DOHH2 (cell line): ENCODE measurements around the gene TMEM212.

Source experiments
- H3F3A ChIP-seq: fragments of 200-600 bp; sonication (generic), shearing (Covaris generic); 2 replicates; pipeline ENCODE4 v1.6.0; 2016; ENCODE audit warnings: antibody characterized with exemption, mild to moderate bottlenecking; ENCODE audit not compliant: control insufficient read depth, insufficient read depth
- H3K27ac ChIP-seq: fragments of 200-600 bp; sonication (generic); 2 replicates; pipeline ENCODE4 v1.5.1; 2014; ENCODE audit warnings: low read depth, mild to moderate bottlenecking, low read length, moderate library complexity
- H3K27me3 ChIP-seq: fragments of 200-600 bp; sonication (generic); 2 replicates; pipeline ENCODE4 v1.6.1; 2014; ENCODE audit warnings: mild to moderate bottlenecking, low read length, mixed read lengths; ENCODE audit not compliant: control insufficient read depth
- H3K36me3 ChIP-seq: fragments of 200-600 bp; sonication (generic); 2 replicates; pipeline ENCODE4 v1.6.1; 2014; ENCODE audit warnings: mild to moderate bottlenecking, low read length, moderate library complexity, mixed read lengths; ENCODE audit not compliant: control insufficient read depth
- H3K4me1 ChIP-seq: fragments of 200-600 bp; sonication (generic); 2 replicates; pipeline ENCODE4 v1.6.1; 2014; ENCODE audit warnings: mild to moderate bottlenecking, low read length, mixed read lengths; ENCODE audit not compliant: control insufficient read depth
- H3K4me2 ChIP-seq: fragments of 200-600 bp; sonication (generic); 2 replicates; pipeline ENCODE4 v1.6.0; 2014; ENCODE audit warnings: mild to moderate bottlenecking, low read length, moderate library complexity
- H3K4me3 ChIP-seq: fragments of 200-600 bp; sonication (generic); 2 replicates; pipeline ENCODE4 v1.5.1; 2014; ENCODE audit warnings: mild to moderate bottlenecking, low read length, mixed read lengths
- H3K79me2 ChIP-seq: fragments of 200-600 bp; sonication (generic); 2 replicates; pipeline ENCODE4 v1.6.1; 2014; ENCODE audit warnings: mild to moderate bottlenecking, low read length, mixed read lengths; ENCODE audit not compliant: control insufficient read depth
- H3K9me2 ChIP-seq: fragments of 200-600 bp; sonication (generic); replicated peaks from 2 replicates; pipeline ENCODE4 v1.6.1; 2014; ENCODE audit warnings: mild to moderate bottlenecking, low read length, mixed read lengths; ENCODE audit not compliant: control insufficient read depth
- H3K9me3 ChIP-seq: fragments of 200-600 bp; sonication (generic); 2 replicates; pipeline ENCODE4 v1.6.1; 2014; ENCODE audit warnings: antibody characterized with exemption, low read length, mixed read lengths; ENCODE audit not compliant: control insufficient read depth, insufficient read depth
- H4K20me1 ChIP-seq: fragments of 200-600 bp; sonication (generic); 2 replicates; pipeline ENCODE4 v1.6.0; 2014; ENCODE audit warnings: low read depth, mild to moderate bottlenecking, antibody characterized with exemption, low read length, moderate library complexity; ENCODE audit not compliant: control insufficient read depth, insufficient read depth
- CTCF ChIP-seq: fragments of 200-600 bp; sonication (generic); IDR thresholded peaks from one replicate; pipeline ENCODE4 v1.5.1; 2014; ENCODE audit warnings: antibody characterized with exemption, mild to moderate bottlenecking, low read depth, low read length; ENCODE audit not compliant: poor library complexity, severe bottlenecking
- EZH2phosphoT487 ChIP-seq: fragments of 200-600 bp; sonication (generic); IDR thresholded peaks from 2 replicates; pipeline ENCODE4 v1.6.1; 2017; ENCODE audit warnings: borderline replicate concordance, mild to moderate bottlenecking, antibody characterized with exemption, low read length, moderate library complexity, mixed read lengths

The TMEM212 gene

GRCh38 chr3:171878461-171879225 is 35.5 kb downstream of the TMEM212 start:
- H3K79me2 ChIP-seq = no peaks in the 10 kb centered on the region
- H3K4me2 ChIP-seq = no peak overlapping the region
- no peaks in the 10 kb centered on the region for H3K9me2 ChIP-seq
- H3K4me1 ChIP-seq = no peaks in the 10 kb centered on the region
- H3K27me3 ChIP-seq = no peaks in the 10 kb centered on the region
- H3F3A ChIP-seq = no peaks in the 10 kb centered on the region
- no peaks in the 10 kb centered on the region for H3K9me3 ChIP-seq
- no peaks in the 10 kb centered on the region for H4K20me1 ChIP-seq
- no peak overlapping the region for H3K4me3 ChIP-seq
- no peak for TF ChIP-seq CTCF
- no peak for TF ChIP-seq EZH2phosphoT487
- H3K36me3 ChIP-seq = no peaks in the 10 kb centered on the region
- no peak overlapping the region for H3K27ac ChIP-seq

DNA sequence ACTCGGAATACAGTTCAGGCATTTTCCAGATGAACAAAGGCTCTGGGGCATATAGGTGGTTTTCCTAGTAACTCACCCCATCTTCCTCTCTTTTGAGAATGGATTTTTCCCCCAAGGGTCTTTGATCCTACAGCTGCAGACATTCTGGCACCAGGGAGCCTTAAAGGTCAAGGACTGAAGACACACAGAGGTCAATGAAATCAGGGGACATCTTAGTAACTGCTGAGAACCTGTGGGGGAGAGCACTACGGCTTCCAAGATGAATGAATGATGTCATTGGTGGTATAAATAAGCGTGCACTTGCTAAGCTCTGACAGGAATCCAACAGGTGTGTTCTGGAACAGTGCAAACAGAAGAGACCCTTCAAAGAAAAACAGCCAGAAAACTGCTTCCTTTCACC is 36.3 kb downstream of the TMEM212 start:
- Histone ChIP-seq H3K36me3 (no peaks in the 10 kb centered on the region), H3K9me2 (no peaks in the 10 kb centered on the region), H3K79me2 (no peaks in the 10 kb centered on the region), H4K20me1 (no peaks in the 10 kb centered on the region), H3K27ac (no peak overlapping the region), H3K27me3 (no peaks in the 10 kb centered on the region), H3K4me3 (no peak overlapping the region), H3K9me3 (no peaks in the 10 kb centered on the region), H3K4me2 (no peak overlapping the region), H3K4me1 (no peaks in the 10 kb centered on the region), H3F3A (no peaks in the 10 kb centered on the region)
- TF ChIP-seq EZH2phosphoT487 = no peak
- no peak for TF ChIP-seq CTCF

GRCh38 chr3:171880101-171880870 is 37.1 kb downstream of the TMEM212 start:
- H3K4me3 ChIP-seq = no peak overlapping the region
- TF ChIP-seq EZH2phosphoT487 (no peak), CTCF (no peak)
- no peaks in the 10 kb centered on the region for H3K79me2 ChIP-seq
- no peaks in the 10 kb centered on the region for H3K4me1 ChIP-seq
- no peaks in the 10 kb centered on the region for H3K9me2 ChIP-seq
- no peaks in the 10 kb centered on the region for H3K9me3 ChIP-seq
- H3K27ac ChIP-seq = no peak overlapping the region
- H3K4me2 ChIP-seq = no peak overlapping the region
- H3K36me3 ChIP-seq = no peaks in the 10 kb centered on the region
- no peaks in the 10 kb centered on the region for H3F3A ChIP-seq
- H4K20me1 ChIP-seq = no peaks in the 10 kb centered on the region
- no peaks in the 10 kb centered on the region for H3K27me3 ChIP-seq
